H1 (cell line): ENCODE results near the gene MAP7D1.

Experiments used
- KDM1A ChIP-seq: fragments of 200-600, 300-600 bp; sonication (generic); IDR thresholded peaks from 2 replicates; pipeline ENCODE4 v1.7.1; 2016; ENCODE audit warnings: mild to moderate bottlenecking, low read length, borderline replicate concordance
- NRF1 ChIP-seq: IDR thresholded peaks from 2 replicates; pipeline ENCODE4 v1.6.1; 2011; ENCODE audit warnings: mild to moderate bottlenecking, low read depth, low read length, improper control_type of control experiment
- POLR2A ChIP-seq, 2 experiments: IDR thresholded peaks; 1 replicate in 1 of 2; 2 replicates in 1 of 2; pipeline ENCODE4 v1.6.1; 2011; ENCODE audit warnings: low read depth in 2 of 2, low read length in 2 of 2, mild to moderate bottlenecking in 2 of 2; ENCODE audit errors: control extremely low read depth in 1 of 2
- POLR2AphosphoS5 ChIP-seq: IDR thresholded peaks from 2 replicates; pipeline ENCODE4 v1.6.1; 2011; ENCODE audit warnings: low read depth, low read length
- SP2 ChIP-seq: IDR thresholded peaks from 2 replicates; pipeline ENCODE4 v1.6.1; 2012; ENCODE audit warnings: mild to moderate bottlenecking, low read length, inconsistent platforms
- ZNF274 ChIP-seq: IDR thresholded peaks from 2 replicates; pipeline ENCODE4 v1.7.0; 2012; ENCODE audit warnings: low read length, borderline replicate concordance; ENCODE audit errors: extremely low read depth
- TF ChIP-seq, protein P1 (sequence below), 3 experiments: IDR thresholded peaks; 1 replicate in 2 of 3; 2 replicates in 1 of 3; pipeline versions ENCODE4 v1.5.1 to v1.6.1; 2011; ENCODE audit warnings: low read length in 3 of 3, mild to moderate bottlenecking in 3 of 3, inconsistent platforms in 2 of 3, low read depth in 1 of 3, moderate library complexity in 1 of 3; ENCODE audit not compliant: insufficient read depth in 1 of 3; ENCODE audit errors: control extremely low read depth in 1 of 3

DNA sequence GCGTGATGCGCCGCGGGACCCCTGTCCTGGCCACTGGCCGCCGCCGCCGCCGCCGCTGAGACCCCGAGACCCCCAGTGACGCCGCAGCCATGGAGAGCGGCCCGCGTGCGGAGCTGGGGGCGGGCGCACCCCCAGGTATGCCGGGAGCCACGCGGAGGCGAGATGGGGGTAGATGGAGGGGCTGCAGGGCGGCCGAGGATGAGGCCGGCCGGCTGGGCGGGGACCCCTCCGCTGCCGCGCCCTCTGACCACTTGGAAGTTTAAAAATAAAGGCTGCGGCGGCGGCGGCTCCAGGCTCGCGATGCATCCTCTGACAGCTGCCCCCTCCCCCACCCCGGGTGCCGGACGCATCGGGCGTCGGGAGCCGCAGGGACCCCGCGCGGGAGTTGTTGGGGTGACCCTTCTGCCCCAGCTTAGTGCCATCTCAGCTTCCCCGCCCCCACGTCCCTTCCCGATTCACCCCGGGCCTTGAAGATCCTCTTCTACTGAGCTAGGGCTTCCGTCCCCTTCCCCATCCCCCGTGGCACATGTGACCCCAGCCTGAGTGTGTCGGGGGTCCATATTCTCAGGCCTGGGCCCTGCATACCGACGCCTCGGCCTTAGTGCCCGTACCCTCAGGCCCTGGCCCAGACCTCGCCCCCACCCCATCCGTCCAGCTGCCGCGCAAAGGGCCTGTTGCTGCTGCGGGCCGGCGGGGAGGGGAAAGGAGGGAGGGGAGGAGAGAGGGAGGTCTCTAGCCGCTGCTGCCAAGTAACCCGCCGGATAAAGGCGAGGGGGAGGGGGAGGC lies 562 bp downstream of the MAP7D1 start:
- TF ChIP-seq NRF1 (no peak), KDM1A (peak; percentile 95), POLR2AphosphoS5 (no peak; the same call in 1 of the 2 replicates), SP2 (no peak), ZNF274 (no peak), POLR2A (IDR thresholded peaks at IDR 0.05; ENCODE audit: control extremely low read depth in 1 of 2, low read depth in 2 of 2, low read length in 2 of 2) (0 out of 3 replicates have a peak, but pooled peaks of 1 of the 2 experiments have one; percentile 12)
- TF ChIP-seq, protein P1, sequence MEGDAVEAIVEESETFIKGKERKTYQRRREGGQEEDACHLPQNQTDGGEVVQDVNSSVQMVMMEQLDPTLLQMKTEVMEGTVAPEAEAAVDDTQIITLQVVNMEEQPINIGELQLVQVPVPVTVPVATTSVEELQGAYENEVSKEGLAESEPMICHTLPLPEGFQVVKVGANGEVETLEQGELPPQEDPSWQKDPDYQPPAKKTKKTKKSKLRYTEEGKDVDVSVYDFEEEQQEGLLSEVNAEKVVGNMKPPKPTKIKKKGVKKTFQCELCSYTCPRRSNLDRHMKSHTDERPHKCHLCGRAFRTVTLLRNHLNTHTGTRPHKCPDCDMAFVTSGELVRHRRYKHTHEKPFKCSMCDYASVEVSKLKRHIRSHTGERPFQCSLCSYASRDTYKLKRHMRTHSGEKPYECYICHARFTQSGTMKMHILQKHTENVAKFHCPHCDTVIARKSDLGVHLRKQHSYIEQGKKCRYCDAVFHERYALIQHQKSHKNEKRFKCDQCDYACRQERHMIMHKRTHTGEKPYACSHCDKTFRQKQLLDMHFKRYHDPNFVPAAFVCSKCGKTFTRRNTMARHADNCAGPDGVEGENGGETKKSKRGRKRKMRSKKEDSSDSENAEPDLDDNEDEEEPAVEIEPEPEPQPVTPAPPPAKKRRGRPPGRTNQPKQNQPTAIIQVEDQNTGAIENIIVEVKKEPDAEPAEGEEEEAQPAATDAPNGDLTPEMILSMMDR (IDR thresholded peaks at IDR 0.05; ENCODE audit: control extremely low read depth in 1 of 3, insufficient read depth in 1 of 3, low read depth in 1 of 3, low read length in 3 of 3): no peak
